ENCODE data around the gene VAMP3.

DNA sequence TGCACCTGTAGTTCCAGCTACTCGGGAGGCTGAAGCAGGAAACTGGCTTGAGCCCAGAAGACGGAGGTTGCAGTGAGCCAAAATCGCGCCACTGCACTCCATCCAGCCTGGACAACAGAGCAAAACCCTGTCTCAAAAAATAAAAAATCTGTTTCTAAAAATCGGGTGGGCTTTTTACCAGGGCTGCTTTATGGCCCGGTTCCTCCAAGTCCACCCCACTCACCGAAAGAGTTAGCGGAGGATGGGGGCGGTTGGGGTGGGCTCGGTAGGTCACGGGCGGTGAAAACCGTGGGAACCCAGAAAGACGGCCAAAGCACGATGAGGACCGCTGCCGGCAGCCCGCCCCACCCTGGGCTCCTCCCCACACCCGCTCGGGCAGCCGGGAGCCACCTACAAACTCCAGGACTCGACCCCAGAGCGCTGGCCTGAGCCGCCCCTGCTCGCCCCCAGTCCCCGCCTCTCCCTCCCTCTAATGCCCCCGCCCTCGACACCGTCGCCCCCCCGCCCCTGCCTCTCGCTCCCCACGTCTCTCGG is 12.1 kb downstream of the VAMP3 start:
- TF ChIP-seq ADNP (tag; IDR thresholded peaks at IDR 0.05) (no peak), TCF7L2 (IDR thresholded peaks at IDR 0.05; ENCODE audit: low read depth, low read length) (no peak), ZNF121 (CRISPR knock-in tag; conservative IDR thresholded peaks at IDR 0.05) (peak; percentile 42; the same call in 1 of the 2 replicates), HNRNPH1 (optimal IDR thresholded peaks at IDR 0.05; ENCODE audit: low read depth, low read length) (no peak), NCOA2 (IDR thresholded peaks at IDR 0.05; ENCODE audit: partially characterized antibody in 2 of 2) (no peak), EHMT2 (IDR thresholded peaks at IDR 0.05) (no peak), ZNF24 (IDR thresholded peaks at IDR 0.05) (no peak)
- TF ChIP-seq, protein P1, sequence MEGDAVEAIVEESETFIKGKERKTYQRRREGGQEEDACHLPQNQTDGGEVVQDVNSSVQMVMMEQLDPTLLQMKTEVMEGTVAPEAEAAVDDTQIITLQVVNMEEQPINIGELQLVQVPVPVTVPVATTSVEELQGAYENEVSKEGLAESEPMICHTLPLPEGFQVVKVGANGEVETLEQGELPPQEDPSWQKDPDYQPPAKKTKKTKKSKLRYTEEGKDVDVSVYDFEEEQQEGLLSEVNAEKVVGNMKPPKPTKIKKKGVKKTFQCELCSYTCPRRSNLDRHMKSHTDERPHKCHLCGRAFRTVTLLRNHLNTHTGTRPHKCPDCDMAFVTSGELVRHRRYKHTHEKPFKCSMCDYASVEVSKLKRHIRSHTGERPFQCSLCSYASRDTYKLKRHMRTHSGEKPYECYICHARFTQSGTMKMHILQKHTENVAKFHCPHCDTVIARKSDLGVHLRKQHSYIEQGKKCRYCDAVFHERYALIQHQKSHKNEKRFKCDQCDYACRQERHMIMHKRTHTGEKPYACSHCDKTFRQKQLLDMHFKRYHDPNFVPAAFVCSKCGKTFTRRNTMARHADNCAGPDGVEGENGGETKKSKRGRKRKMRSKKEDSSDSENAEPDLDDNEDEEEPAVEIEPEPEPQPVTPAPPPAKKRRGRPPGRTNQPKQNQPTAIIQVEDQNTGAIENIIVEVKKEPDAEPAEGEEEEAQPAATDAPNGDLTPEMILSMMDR (IDR thresholded peaks at IDR 0.05 in 2 of 3, conservative IDR thresholded peaks at IDR 0.05 in 1 of 3; ENCODE audit: insufficient read depth in 2 of 3, low read depth in 1 of 3, low read length in 3 of 3): no peak
- TF ChIP-seq, protein P2, sequence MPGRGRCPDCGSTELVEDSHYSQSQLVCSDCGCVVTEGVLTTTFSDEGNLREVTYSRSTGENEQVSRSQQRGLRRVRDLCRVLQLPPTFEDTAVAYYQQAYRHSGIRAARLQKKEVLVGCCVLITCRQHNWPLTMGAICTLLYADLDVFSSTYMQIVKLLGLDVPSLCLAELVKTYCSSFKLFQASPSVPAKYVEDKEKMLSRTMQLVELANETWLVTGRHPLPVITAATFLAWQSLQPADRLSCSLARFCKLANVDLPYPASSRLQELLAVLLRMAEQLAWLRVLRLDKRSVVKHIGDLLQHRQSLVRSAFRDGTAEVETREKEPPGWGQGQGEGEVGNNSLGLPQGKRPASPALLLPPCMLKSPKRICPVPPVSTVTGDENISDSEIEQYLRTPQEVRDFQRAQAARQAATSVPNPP (IDR thresholded peaks at IDR 0.05; ENCODE audit: borderline replicate concordance, insufficient read depth, insufficient read length): no peak
